Measurements from ENCODE around the gene THRB. TPM values are rescaled to one million over a fixed set of nuclear protein-coding genes. Genes with fewer than 3 reads are reported as not detected.

The THRB gene
- total RNA-seq, 1 experiment from 2014 or later = 9.7 TPM

GRCh38 chr3:24385012-24385615 lies 109.5 kb downstream of the THRB start:
- no peak overlapping the region for H3K27ac ChIP-seq
- peaks cover 4% of the 10 kb centered on the region; the same call in 1 of the 2 replicates for H3K79me2 ChIP-seq (ENCODE audit: low read depth)
- no peaks in the 10 kb centered on the region for H3K36me3 ChIP-seq (ENCODE audit: low read depth)
- intact Hi-C loops (cut with micrococcal nuclease; ENCODE audit: unreplicated experiment) = no loop called here
- H3K27me3 ChIP-seq (ENCODE audit: insufficient read depth, low read depth) = no peaks in the 10 kb centered on the region
- peaks cover 5% of the 10 kb centered on the region; the same call in 1 of the 2 replicates for H3F3A ChIP-seq (ENCODE audit: insufficient read depth, low read depth)
- H2AFZ ChIP-seq = no peak overlapping the region
- peaks cover 34% of the 10 kb centered on the region for H3K4me1 ChIP-seq (replicated peaks; ENCODE audit: insufficient read depth)
- TF ChIP-seq CTCF (conservative IDR thresholded peaks at IDR 0.05) = no peak
- TF ChIP-seq EZH2 (IDR thresholded peaks at IDR 0.05; ENCODE audit: low read depth) = no peak
- no peaks in the 10 kb centered on the region for H3K9me3 ChIP-seq (ENCODE audit: insufficient read depth, low read depth)
- 0 out of 2 replicates have a peak, but pooled peaks cover 6% of the 10 kb centered on the region for H3K9me2 ChIP-seq (ENCODE audit: insufficient read depth)
- no peaks in the 10 kb centered on the region for H4K20me1 ChIP-seq (ENCODE audit: insufficient read depth)
- DNase-seq = no peak
- BruUV-seq (replicated peaks) = no TSS peak
- no peak overlapping the region for H3K4me3 ChIP-seq
- ChIA-PET POLR2A (ENCODE audit: unreplicated experiment) (no interaction called here), CTCF (no interaction called here)
- H3K4me2 ChIP-seq = no peak overlapping the region

- H3K36me3 ChIP-seq (ENCODE audit: low read depth) = no peaks in the 10 kb centered on the region
- no peak for DNase-seq
- no peak for TF ChIP-seq EZH2 (IDR thresholded peaks at IDR 0.05; ENCODE audit: low read depth)
- TF ChIP-seq CTCF (conservative IDR thresholded peaks at IDR 0.05) = no peak
- no peak overlapping the region for H2AFZ ChIP-seq
- no peaks in the 10 kb centered on the region for H3K9me3 ChIP-seq (ENCODE audit: insufficient read depth, low read depth)
- H3K9me2 ChIP-seq (ENCODE audit: insufficient read depth) = 0 out of 2 replicates have a peak, but pooled peaks cover 6% of the 10 kb centered on the region
- H3K27ac ChIP-seq = no peak overlapping the region
- CTCF ChIA-PET = no interaction called here
- H4K20me1 ChIP-seq (ENCODE audit: insufficient read depth) = no peaks in the 10 kb centered on the region
- peaks cover 7% of the 10 kb centered on the region; the same call in 1 of the 2 replicates for H3K79me2 ChIP-seq (ENCODE audit: low read depth)
- BruUV-seq (replicated peaks) = no TSS peak
- intact Hi-C loops (cut with micrococcal nuclease; ENCODE audit: unreplicated experiment) = no loop called here
- H3K4me1 ChIP-seq (replicated peaks; ENCODE audit: insufficient read depth) = peaks cover 27% of the 10 kb centered on the region
- no peaks in the 10 kb centered on the region for H3K27me3 ChIP-seq (ENCODE audit: insufficient read depth, low read depth)
- POLR2A ChIA-PET (ENCODE audit: unreplicated experiment) = no interaction called here
- no peaks in the 10 kb centered on the region for H3F3A ChIP-seq (ENCODE audit: insufficient read depth, low read depth)
- no peak overlapping the region for H3K4me3 ChIP-seq
- H3K4me2 ChIP-seq = no peak overlapping the region
Observed at GRCh38 chr3:24382647-24383046, 112.0 kb downstream of the THRB start.

GRCh38 chr3:24379936-24380335 lies 114.7 kb downstream of the THRB start:
- Histone ChIP-seq H3K4me2 (no peak overlapping the region), H2AFZ (no peak overlapping the region), H4K20me1 (ENCODE audit: insufficient read depth) (no peaks in the 10 kb centered on the region), H3F3A (ENCODE audit: insufficient read depth, low read depth) (no peaks in the 10 kb centered on the region), H3K27me3 (ENCODE audit: insufficient read depth, low read depth) (no peaks in the 10 kb centered on the region), H3K79me2 (ENCODE audit: low read depth) (peaks cover 7% of the 10 kb centered on the region; the same call in 1 of the 2 replicates), H3K9me2 (ENCODE audit: insufficient read depth) (0 out of 2 replicates have a peak, but pooled peaks cover 6% of the 10 kb centered on the region), H3K36me3 (ENCODE audit: low read depth) (no peaks in the 10 kb centered on the region), H3K9me3 (ENCODE audit: insufficient read depth, low read depth) (no peaks in the 10 kb centered on the region), H3K4me1 (replicated peaks; ENCODE audit: insufficient read depth) (peaks cover 34% of the 10 kb centered on the region), H3K4me3 (no peak overlapping the region), H3K27ac (no peak overlapping the region)
- intact Hi-C loops (cut with micrococcal nuclease; ENCODE audit: unreplicated experiment) = no loop called here
- TF ChIP-seq EZH2 (IDR thresholded peaks at IDR 0.05; ENCODE audit: low read depth) = no peak
- no peak for TF ChIP-seq CTCF (conservative IDR thresholded peaks at IDR 0.05)
- POLR2A ChIA-PET (ENCODE audit: unreplicated experiment) = interaction anchor here (0.7 kb wide), 1 partner anchor 216 kb away, joined by 3 read pairs; no protein-coding TSS in a partner anchor
- no TSS peak for BruUV-seq (replicated peaks)
- DNase-seq = peak in 1 of 2 experiments; percentile 47
- CTCF ChIA-PET = no interaction called here
